Measurements from ENCODE around the gene PDZK1IP1. TPM values are rescaled to one million over a fixed set of nuclear protein-coding genes. Genes with fewer than 3 reads are reported as not detected.

PDZK1IP1 gene, protein sequence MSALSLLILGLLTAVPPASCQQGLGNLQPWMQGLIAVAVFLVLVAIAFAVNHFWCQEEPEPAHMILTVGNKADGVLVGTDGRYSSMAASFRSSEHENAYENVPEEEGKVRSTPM
- total RNA-seq (10 to 100 TPM in 1 of 7 donors, 1 to 10 TPM in 2, under 1 TPM in 2, not detected in 2; 0.36 to 66.1 (median 3.1) TPM), polyA plus RNA-seq (under 1 TPM; 0.42 to 0.61 TPM)
- long read RNA-seq, donor 1: 0 reads
- long read RNA-seq, donor 2, partial matches to known transcripts: 0 of 2 reads
- long read RNA-seq, donor 2, other reads (novel, unspliced or antisense): 0 of 2 reads
- long read RNA-seq, donor 3, transcript PDZK1IP1-201 (4 exons, 846 nt): major isoform, 5 of 7 reads
- long read RNA-seq, donor 3, partial matches to known transcripts: 0 of 7 reads
- long read RNA-seq, donor 3, other reads (novel, unspliced or antisense): 1 of 7 reads

DNA sequence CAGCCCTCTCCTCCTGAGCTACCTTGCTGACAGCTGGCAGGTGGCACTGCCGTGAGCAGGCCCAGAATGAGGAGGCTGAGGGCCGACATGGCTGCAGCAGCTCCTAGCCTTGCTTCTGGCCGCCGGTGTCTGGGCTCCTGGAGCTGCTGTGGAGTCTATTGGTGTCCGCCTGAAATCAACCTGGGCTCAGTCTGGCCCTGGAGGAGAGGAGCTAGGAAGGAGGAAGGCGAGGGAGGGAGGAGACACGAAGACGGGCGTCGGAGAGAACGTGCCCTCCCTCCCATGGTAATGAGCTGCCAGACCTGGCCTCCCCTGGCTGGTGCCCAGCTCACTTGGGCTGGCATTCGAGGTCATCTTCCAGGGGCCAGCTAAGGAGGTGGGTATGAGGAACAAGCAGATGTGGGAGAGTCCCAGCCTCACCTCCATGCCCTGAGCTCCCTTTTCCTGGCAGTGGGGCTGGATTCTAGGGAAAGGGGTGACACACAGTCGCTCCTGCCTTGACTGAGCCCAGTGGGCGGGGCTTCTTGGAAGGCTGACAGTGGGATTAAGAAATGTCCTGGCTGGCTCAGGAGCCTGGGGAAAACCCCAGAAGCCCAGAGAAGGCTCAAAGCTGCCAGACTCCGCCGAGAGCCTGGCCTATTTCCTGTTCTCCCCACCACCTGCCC lies at the start of gene PDZK1IP1:
Gene PDZK1IP1 (minus strand): TSS at position 193 of the 665 bp plus-strand sequence. CDS start 104 bp downstream, at position 89.
- intact Hi-C loops (cut with DNase I): loop anchor here (5.0 to 10.0 kb wide), 3 partner anchors 245 to 535 kb away; partner anchors contain the start of gene FOXD2 (in 1 of the 4)
- TF ChIP-seq, protein P1, sequence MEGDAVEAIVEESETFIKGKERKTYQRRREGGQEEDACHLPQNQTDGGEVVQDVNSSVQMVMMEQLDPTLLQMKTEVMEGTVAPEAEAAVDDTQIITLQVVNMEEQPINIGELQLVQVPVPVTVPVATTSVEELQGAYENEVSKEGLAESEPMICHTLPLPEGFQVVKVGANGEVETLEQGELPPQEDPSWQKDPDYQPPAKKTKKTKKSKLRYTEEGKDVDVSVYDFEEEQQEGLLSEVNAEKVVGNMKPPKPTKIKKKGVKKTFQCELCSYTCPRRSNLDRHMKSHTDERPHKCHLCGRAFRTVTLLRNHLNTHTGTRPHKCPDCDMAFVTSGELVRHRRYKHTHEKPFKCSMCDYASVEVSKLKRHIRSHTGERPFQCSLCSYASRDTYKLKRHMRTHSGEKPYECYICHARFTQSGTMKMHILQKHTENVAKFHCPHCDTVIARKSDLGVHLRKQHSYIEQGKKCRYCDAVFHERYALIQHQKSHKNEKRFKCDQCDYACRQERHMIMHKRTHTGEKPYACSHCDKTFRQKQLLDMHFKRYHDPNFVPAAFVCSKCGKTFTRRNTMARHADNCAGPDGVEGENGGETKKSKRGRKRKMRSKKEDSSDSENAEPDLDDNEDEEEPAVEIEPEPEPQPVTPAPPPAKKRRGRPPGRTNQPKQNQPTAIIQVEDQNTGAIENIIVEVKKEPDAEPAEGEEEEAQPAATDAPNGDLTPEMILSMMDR (IDR thresholded peaks at IDR 0.05): no peak
- no peak for TF ChIP-seq POLR2A (IDR thresholded peaks at IDR 0.05)
- TF ChIP-seq EP300 (IDR thresholded peaks at IDR 0.05): no peak
- WGBS, 3 donors: 57 to 68% (median 61%) methylated on average over 16 of the region's 16 CpGs
- peak; percentile 33 to 73 (median 40) for DNase-seq
- Histone ChIP-seq H3K4me1 (ENCODE audit: insufficient read depth) (peaks cover 12% of the 10 kb centered on the region), H3K27ac (no peak within 1 kb of the TSS), H3K9me3 (no peaks in the 10 kb centered on the region), H3K27me3 (no peaks in the 10 kb centered on the region), H3K4me3 (no peak within 1 kb of the TSS), H3K36me3 (no peaks in the 10 kb centered on the region)

DNA sequence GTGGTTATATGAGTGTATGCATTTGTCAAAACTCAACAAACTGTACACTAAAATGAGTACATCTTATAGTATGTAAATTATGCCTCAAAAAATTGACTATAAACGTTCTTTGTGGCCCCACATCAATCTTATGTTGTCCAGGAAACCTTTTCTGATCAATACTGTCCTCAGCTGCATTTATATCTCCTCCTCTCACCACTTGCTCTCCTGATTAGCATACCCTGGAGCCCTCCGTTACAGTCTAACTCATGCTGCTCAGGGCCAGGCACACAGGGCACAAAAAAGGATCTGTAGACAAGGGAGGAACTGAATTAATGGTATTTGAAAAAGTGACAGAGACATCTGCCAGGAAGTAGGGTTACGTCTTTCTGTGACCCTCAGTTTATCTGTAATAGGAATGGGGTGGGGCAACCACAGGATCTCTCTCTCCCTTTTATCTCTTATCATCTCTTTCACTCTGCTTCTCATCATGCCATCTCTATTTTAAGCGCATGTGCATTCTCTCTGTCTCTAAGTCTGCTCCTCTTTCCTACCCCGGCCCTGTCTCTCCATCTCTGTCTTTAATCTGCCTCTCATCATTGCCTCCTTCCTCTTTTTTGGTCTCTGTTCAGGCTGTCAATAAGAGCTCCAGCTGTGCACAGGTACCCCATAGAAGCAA lies 49.2 kb upstream of the PDZK1IP1 start:
- no peaks in the 10 kb centered on the region for H3K9me3 ChIP-seq
- H3K4me3 ChIP-seq: no peak overlapping the region
- WGBS, 3 donors: 57 to 65% (median 58%) methylated on average over 5 of the region's 5 CpGs
- H3K4me1 ChIP-seq (ENCODE audit: insufficient read depth): no peaks in the 10 kb centered on the region
- no peak for DNase-seq
- intact Hi-C loops (cut with DNase I): no loop called here
- H3K27me3 ChIP-seq: no peaks in the 10 kb centered on the region
- TF ChIP-seq POLR2A (IDR thresholded peaks at IDR 0.05) (no peak), EP300 (IDR thresholded peaks at IDR 0.05) (no peak)
- TF ChIP-seq, protein P1 (IDR thresholded peaks at IDR 0.05): no peak
- no peak overlapping the region for H3K27ac ChIP-seq
- H3K36me3 ChIP-seq: no peaks in the 10 kb centered on the region

DNA sequence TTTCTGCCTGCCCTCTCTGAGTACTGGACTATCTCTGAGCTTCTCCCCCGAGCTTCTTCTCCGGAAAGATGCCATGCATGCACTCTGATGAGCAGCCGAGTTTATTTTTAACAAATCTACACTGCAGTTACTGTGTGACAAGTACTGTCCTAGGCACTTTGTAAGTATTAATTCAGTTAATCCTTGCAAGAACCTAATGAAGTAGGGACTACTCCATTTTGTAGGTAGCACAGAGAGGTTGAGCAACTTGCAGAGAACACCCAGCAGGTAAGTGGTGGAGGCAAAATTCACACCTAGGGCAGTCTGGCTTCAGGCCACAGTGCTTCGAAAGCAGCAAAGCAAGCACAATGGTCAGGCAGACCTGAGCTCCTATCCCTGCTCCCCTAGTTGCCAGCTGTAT lies 46.0 kb upstream of the PDZK1IP1 start:
- DNase-seq: no peak
- Histone ChIP-seq H3K36me3 (no peaks in the 10 kb centered on the region), H3K27ac (no peak overlapping the region), H3K27me3 (peaks cover 2% of the 10 kb centered on the region), H3K4me1 (ENCODE audit: insufficient read depth) (peaks cover 3% of the 10 kb centered on the region), H3K4me3 (no peak overlapping the region), H3K9me3 (no peaks in the 10 kb centered on the region)
- TF ChIP-seq POLR2A (IDR thresholded peaks at IDR 0.05) (no peak), EP300 (IDR thresholded peaks at IDR 0.05) (no peak)
- TF ChIP-seq, protein P1 (IDR thresholded peaks at IDR 0.05): no peak
- intact Hi-C loops (cut with DNase I): no loop called here
- 72 to 82% (median 78%) methylated on average over 4 of the region's 4 CpGs for WGBS, 3 donors

DNA sequence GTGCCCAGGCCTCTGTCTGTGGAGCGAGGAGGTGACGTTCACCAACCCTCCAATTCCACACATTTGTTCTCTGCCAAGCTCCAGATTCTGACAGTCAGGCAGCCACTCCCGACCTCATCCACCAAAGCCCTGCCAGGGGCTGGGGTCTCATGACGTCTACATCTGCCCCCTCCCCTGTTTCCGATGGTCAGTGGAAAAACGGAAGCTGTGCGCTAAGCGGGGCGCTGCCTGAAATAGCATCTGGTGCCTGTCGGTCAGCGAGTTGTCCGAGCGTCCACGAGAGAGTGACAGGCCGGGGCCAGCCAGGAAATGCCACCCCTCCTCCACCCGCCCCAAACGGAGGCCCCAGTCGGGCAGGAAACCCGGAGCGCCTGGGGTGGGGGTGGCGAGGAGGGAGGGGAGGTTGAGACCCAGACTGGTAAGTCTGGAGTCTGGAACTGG lies 45.4 kb upstream of the PDZK1IP1 start:
- H3K4me1 ChIP-seq (ENCODE audit: insufficient read depth): peaks cover 3% of the 10 kb centered on the region
- H3K27ac ChIP-seq: no peak overlapping the region
- TF ChIP-seq, protein P1 (IDR thresholded peaks at IDR 0.05): no peak
- TF ChIP-seq POLR2A (IDR thresholded peaks at IDR 0.05) (no peak), EP300 (IDR thresholded peaks at IDR 0.05) (no peak)
- no peaks in the 10 kb centered on the region for H3K9me3 ChIP-seq
- 14 to 24% (median 22%) methylated on average over 18 to 21 of the region's 21 CpGs for WGBS, 3 donors
- peaks cover 5% of the 10 kb centered on the region for H3K27me3 ChIP-seq
- no peaks in the 10 kb centered on the region for H3K36me3 ChIP-seq
- no peak for DNase-seq
- intact Hi-C loops (cut with DNase I): no loop called here
- no peak overlapping the region for H3K4me3 ChIP-seq
